Measurements from ENCODE around the gene OR11H7.
"Not testable (repeated sequence)": the region's sequence is repeated elsewhere in the genome, so short reads cannot be mapped to it uniquely, and the experiment has no call there.

Gene OR11H7

DNA sequence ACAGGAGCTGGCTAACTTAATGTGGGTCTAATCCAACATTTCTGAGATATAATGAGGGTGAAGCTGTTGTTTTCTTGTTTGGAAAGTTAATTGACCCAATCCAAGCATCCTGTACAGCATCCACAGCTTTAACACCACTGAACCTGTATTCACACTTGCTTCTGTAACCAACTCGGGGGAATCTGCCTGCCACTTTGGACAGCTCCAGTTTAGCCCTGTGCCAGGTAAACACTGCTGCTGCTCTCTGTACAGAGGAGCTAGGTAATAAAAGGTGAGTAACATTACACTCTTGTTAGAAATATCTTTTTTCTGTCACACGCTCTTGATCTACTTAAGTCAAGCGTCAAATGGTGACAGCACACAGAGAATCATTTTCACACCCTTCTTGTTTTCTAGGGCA is 37.4 kb upstream of the OR11H7 start:
- H3K79me2 ChIP-seq (ENCODE audit: control insufficient read depth, low read length), result no peaks in the 10 kb centered on the region
- no peak overlapping the region for H3K27ac ChIP-seq (ENCODE audit: low read depth, low read length)
- no peaks in the 10 kb centered on the region for H3K4me1 ChIP-seq (ENCODE audit: control insufficient read depth, low read length)
- no peaks in the 10 kb centered on the region for H4K20me1 ChIP-seq (ENCODE audit: control insufficient read depth, insufficient read depth, low read depth, low read length)
- H3K36me3 ChIP-seq (ENCODE audit: control insufficient read depth, low read length), result no peaks in the 10 kb centered on the region
- H3K4me2 ChIP-seq (ENCODE audit: low read length), result no peak overlapping the region
- H3F3A ChIP-seq (ENCODE audit: control insufficient read depth, insufficient read depth), result no peaks in the 10 kb centered on the region
- TF ChIP-seq, protein P1, sequence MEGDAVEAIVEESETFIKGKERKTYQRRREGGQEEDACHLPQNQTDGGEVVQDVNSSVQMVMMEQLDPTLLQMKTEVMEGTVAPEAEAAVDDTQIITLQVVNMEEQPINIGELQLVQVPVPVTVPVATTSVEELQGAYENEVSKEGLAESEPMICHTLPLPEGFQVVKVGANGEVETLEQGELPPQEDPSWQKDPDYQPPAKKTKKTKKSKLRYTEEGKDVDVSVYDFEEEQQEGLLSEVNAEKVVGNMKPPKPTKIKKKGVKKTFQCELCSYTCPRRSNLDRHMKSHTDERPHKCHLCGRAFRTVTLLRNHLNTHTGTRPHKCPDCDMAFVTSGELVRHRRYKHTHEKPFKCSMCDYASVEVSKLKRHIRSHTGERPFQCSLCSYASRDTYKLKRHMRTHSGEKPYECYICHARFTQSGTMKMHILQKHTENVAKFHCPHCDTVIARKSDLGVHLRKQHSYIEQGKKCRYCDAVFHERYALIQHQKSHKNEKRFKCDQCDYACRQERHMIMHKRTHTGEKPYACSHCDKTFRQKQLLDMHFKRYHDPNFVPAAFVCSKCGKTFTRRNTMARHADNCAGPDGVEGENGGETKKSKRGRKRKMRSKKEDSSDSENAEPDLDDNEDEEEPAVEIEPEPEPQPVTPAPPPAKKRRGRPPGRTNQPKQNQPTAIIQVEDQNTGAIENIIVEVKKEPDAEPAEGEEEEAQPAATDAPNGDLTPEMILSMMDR (IDR thresholded peaks at IDR 0.05; ENCODE audit: low read depth, low read length, poor library complexity, severe bottlenecking), result no peak
- TF ChIP-seq EZH2phosphoT487 (IDR thresholded peaks at IDR 0.05; ENCODE audit: borderline replicate concordance, low read length), result no peak
- H3K9me2 ChIP-seq (replicated peaks; ENCODE audit: control insufficient read depth, low read length), result no peaks in the 10 kb centered on the region; the same call in 1 of the 2 replicates
- H3K4me3 ChIP-seq (ENCODE audit: low read length), result no peak overlapping the region
- H3K27me3 ChIP-seq (ENCODE audit: control insufficient read depth, low read length), result no peaks in the 10 kb centered on the region
- no peaks in the 10 kb centered on the region for H3K9me3 ChIP-seq (ENCODE audit: control insufficient read depth, insufficient read depth, low read length)

DNA sequence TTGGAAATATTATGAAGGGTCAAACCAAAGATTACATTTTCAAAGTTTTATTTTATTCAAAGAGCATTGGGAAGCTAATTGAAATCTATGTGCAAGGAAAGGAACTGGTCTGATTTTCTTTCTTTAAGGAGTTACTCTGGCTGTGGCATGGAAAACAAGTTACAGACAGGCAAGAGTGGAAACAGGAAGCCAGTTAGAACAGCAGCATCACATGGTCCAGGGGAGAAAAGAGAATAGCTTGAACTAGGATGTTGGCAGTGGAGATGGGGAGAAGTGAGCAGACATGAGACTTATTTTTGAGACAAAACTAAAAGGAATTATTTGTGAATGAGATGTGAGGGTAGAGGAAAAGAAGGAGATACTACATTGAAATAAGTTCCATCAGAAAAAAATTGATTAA is 34.7 kb upstream of the OR11H7 start:
- Histone ChIP-seq H4K20me1 (ENCODE audit: control insufficient read depth, insufficient read depth, low read depth, low read length) (no peaks in the 10 kb centered on the region), H3K79me2 (ENCODE audit: control insufficient read depth, low read length) (no peaks in the 10 kb centered on the region), H3K27me3 (ENCODE audit: control insufficient read depth, low read length) (no peaks in the 10 kb centered on the region), H3K9me3 (ENCODE audit: control insufficient read depth, insufficient read depth, low read length) (no peaks in the 10 kb centered on the region), H3K4me1 (ENCODE audit: control insufficient read depth, low read length) (no peaks in the 10 kb centered on the region), H3K4me3 (ENCODE audit: low read length) (no peak overlapping the region), H3K36me3 (ENCODE audit: control insufficient read depth, low read length) (no peaks in the 10 kb centered on the region), H3K27ac (ENCODE audit: low read depth, low read length) (no peak overlapping the region), H3K4me2 (ENCODE audit: low read length) (no peak overlapping the region), H3K9me2 (replicated peaks; ENCODE audit: control insufficient read depth, low read length) (no peaks in the 10 kb centered on the region), H3F3A (ENCODE audit: control insufficient read depth, insufficient read depth) (no peaks in the 10 kb centered on the region)
- TF ChIP-seq, protein P1 (IDR thresholded peaks at IDR 0.05; ENCODE audit: low read depth, low read length, poor library complexity, severe bottlenecking), result no peak
- TF ChIP-seq EZH2phosphoT487 (IDR thresholded peaks at IDR 0.05; ENCODE audit: borderline replicate concordance, low read length), result no peak

DNA sequence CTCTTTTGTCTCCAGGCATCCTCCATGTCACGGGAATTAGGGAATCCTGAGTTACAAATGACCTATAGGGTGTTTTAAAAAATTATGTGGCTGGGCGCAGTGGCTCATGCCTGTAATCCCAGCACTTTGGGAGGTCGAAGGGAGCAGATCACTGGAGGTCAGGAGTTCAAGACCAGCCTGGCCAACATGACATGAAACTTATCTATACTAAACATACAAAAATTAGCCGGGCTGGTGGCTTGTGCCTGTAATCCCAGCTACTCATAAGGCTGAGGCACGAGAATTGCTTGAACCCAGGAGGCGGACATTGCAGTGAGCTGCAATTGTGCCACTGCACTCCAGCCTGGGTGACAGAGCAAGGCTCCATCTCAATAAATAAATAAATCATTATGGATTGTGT is 33.6 kb upstream of the OR11H7 start:
- not testable (repeated sequence) for H4K20me1 ChIP-seq (ENCODE audit: control insufficient read depth, insufficient read depth, low read depth, low read length); H3K9me3 ChIP-seq (ENCODE audit: control insufficient read depth, insufficient read depth, low read length); H3K4me2 ChIP-seq (ENCODE audit: low read length); H3K4me3 ChIP-seq (ENCODE audit: low read length); H3K27ac ChIP-seq (ENCODE audit: low read depth, low read length); H3K36me3 ChIP-seq (ENCODE audit: control insufficient read depth, low read length); H3K27me3 ChIP-seq (ENCODE audit: control insufficient read depth, low read length); H3K79me2 ChIP-seq (ENCODE audit: control insufficient read depth, low read length); H3K9me2 ChIP-seq (replicated peaks; ENCODE audit: control insufficient read depth, low read length); H3K4me1 ChIP-seq (ENCODE audit: control insufficient read depth, low read length); H3F3A ChIP-seq (ENCODE audit: control insufficient read depth, insufficient read depth)

DNA sequence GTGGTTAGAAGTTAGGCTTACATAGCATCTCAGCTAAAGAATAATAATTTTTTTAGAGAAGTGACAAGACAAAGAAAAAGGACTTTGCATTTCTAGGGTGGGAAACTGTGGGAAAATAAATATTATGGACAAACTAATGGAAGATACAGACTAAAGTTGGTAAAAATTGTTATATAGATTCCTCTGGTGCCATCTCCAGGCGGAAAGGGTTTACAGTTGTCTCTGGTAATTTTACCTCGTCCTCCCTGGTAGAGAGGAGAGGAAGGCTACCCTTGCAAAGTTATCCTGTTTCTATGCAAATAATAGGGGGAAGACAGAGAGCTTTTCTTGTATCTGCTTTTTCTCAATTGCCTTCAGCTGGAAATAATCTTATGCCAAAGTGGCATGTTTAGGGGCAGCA is 32.9 kb upstream of the OR11H7 start:
- Histone ChIP-seq H3K4me1 (ENCODE audit: control insufficient read depth, low read length) (no peaks in the 10 kb centered on the region), H3K27ac (ENCODE audit: low read depth, low read length) (no peak overlapping the region), H3K27me3 (ENCODE audit: control insufficient read depth, low read length) (no peaks in the 10 kb centered on the region), H3F3A (ENCODE audit: control insufficient read depth, insufficient read depth) (no peaks in the 10 kb centered on the region), H3K79me2 (ENCODE audit: control insufficient read depth, low read length) (no peaks in the 10 kb centered on the region), H4K20me1 (ENCODE audit: control insufficient read depth, insufficient read depth, low read depth, low read length) (no peaks in the 10 kb centered on the region), H3K9me3 (ENCODE audit: control insufficient read depth, insufficient read depth, low read length) (no peaks in the 10 kb centered on the region), H3K4me2 (ENCODE audit: low read length) (no peak overlapping the region), H3K36me3 (ENCODE audit: control insufficient read depth, low read length) (no peaks in the 10 kb centered on the region), H3K9me2 (replicated peaks; ENCODE audit: control insufficient read depth, low read length) (no peaks in the 10 kb centered on the region), H3K4me3 (ENCODE audit: low read length) (no peak overlapping the region)
- TF ChIP-seq, protein P1 (IDR thresholded peaks at IDR 0.05; ENCODE audit: low read depth, low read length, poor library complexity, severe bottlenecking), result peak; percentile 18
- TF ChIP-seq EZH2phosphoT487 (IDR thresholded peaks at IDR 0.05; ENCODE audit: borderline replicate concordance, low read length), result no peak
